ENCODE data around the gene COG5.
"Not testable (repeated sequence)": the region's sequence is repeated elsewhere in the genome, so short reads cannot be mapped to it uniquely, and the experiment has no call there.

Gene COG5

DNA sequence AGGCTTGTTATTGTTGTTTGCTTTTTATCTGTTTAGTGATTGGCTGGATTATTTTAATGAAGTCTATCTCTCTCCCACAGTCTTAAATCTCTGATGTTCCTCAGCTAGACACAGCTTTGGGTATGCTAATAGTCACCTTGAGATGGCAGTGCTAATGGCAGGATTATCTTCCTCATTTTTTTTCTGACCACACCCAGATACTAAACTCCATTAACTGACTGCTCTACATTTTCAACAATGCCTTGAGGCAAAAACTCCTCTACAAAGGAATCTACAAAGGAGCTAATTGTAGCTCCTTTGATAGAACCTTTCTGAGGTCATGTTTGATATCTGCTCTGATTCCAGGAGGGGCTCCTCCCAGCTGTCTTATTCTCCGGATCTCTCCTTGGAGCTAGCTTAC, 272.3 kb downstream of the COG5 start:
- no peak for FAIRE-seq
- no peak for DNase-seq (ENCODE audit: insufficient read length, low spot score)

DNA sequence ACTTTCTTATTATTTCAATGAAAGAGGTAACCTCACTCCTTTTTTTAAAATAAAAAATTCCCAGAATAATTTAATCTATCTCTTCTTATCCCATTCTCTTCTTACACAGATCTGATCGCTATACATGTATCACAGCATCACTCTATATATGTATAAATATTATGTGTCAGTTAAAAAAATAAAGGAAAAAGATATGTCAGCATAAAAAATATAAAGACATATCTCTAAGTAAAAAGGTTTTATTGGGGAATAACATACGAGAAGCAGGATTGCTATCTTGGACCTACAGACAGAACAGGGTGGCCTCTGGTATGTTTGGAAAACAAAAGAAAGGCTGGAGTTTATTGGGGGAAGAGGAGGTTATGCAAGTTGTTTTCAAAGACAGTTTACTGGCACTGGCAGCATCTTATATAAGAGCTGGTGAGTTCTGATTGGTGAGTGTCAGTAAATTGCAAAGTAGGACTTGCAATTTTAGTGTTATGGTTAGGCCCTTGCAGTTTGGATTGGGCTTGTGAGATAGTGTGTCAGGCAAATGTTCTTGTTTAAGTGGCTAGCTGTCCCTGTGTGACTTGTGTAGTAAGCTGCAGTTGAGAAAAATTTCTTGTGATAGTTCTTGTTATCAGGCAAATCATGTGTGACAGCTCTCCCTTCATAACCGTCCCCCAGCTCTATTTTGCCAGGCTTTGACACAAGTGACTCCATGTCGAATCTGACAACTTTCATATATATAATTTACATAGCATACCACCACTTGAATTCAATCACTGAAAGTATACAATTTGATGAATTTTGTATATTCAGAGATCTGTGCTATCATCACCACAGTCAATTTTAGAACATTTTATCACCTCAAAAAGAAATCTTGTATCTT, 276.7 kb downstream of the COG5 start:
- FAIRE-seq, result peak; percentile 4
- DNase-seq (ENCODE audit: insufficient read length, low spot score), result no peak

DNA sequence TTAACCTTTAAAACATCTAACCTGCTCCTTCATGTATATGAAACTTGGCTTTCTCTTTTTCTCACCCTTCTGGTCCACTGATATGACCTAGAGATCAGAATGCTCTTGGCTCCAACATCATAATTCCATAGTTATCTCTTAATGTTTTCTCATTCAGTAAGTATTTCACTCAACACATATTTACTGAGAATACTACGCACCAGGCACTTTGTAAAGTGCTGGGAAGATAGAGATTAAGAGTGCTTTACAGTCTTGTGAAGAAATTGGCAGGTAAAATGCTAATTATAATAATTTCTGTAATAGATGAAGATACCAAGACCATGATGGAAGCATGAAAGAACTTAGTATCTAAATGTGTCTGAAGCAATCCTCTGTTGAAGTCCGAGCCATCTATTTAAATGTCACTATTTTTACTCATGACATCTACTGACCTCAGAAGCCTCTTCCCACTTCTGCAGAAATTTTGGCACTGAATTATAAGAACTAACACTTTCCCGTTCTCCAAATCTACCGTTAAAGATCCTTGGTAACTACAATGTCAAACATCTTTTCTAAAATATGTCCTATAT, 278.7 kb downstream of the COG5 start:
- DNase-seq (ENCODE audit: insufficient read length, low spot score), result no peak
- FAIRE-seq, result no peak

DNA sequence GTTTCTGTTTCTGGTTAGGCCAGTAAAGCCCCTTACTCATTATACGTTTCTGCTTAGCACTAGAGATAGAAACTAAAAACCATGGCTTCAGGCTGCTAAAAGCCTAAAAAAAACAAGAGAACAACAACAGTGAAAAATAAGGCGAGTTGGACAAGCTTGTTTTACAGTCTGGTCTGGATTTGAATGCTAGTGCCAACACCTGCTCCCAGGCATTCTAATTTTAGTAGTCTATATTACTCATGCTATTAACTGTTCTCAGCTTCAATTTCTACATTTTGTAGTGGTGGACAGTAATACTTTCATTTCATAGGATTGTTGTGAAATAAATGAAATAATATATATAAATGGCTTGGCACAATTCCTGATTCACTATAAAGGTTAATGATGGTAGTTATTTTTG, 286.4 kb downstream of the COG5 start:
- FAIRE-seq (no peak), DNase-seq (ENCODE audit: insufficient read length, low spot score) (no peak)

DNA sequence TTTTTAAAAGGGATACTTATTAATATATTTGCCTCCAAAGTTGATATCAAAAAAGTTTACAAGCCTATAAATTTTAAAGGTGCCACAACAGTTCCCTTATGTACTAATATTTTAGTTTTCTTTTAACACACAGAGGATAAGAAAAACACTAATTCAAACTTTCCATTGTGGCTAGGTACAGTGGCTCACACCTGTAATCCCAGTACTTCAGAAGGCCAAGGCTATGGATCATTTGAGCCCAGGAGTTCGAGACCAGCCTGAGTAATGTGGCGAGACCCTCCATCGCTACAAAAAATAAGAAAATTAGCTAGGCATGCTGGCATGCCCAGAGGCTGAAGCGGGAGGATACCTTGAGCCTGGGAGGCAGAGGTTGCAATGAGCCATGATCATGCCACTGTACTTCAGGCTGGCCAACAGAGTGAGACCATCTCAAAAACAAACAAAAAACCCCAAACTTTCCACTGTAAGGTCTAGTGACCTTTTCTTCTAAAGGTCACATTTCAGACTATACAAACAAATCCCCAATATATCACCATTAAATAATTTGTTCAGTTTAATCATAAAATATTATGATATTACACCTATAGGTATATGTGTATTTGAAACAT, 287.4 kb downstream of the COG5 start:
- FAIRE-seq (no peak), DNase-seq (ENCODE audit: insufficient read length, low spot score) (no peak)

DNA sequence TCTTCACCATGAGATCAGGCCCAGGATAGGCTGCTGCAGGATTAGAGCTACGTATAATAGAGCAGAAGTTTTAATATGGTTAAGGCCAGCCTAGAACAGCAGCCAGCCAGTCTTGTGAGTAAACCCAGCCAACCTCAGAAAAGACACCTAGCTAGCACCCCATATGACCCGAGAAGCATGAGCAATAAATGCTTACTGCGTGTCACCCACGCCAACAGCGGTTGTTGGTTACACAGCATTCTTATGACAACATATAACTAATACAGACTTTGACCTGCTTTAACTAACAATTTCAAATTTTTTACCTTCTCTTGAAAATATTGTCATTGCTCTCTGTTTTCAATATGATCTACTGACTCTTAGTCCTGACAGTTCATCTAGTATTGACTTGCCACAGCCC, 289.2 kb downstream of the COG5 start:
- DNase-seq (ENCODE audit: insufficient read length, low spot score), result no peak

DNA sequence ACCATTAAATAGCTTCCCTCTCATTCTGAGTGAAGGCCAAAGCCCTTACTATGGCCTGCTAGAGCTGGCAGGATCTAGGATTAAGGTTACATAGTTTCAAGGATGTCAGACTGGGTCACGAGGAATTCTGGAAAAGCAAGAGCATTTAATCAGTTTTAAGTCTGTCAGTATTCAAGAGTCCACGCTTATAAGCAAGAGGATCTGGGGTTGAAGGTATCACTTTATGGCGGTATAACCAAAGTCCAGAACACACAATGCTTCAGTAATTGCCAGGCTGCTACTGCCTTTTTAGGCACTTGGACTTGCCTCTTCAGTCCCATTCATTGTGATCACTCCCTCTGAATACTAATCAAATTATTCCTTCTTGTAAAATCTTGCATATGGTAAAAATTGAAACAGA, 293.9 kb downstream of the COG5 start:
- DNase-seq (ENCODE audit: insufficient read length, low spot score) (no peak), FAIRE-seq (no peak)

More for the DNA sequence above, 289.2 kb downstream of the COG5 start:
- no peak for FAIRE-seq

DNA sequence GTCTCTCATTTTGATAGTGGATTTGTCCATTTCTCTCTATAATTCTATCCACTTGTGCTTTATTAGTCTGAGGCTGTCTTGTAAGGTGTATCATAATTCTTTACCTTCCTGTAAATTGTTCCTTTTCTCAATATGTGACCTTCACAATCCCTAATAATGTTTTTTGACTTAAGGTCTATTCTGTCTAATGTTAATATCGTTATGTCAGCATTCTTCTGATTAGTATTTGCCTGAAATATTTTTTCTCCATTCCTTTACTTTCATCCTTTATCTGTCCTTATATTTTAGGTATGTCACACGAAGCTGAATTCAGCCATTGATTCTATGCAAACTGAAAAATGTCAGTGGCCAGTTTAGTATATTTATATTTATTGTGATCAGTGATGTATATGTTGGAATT, 295.1 kb downstream of the COG5 start:
- DNase-seq (ENCODE audit: insufficient read length, low spot score) (no peak), FAIRE-seq (no peak)

DNA sequence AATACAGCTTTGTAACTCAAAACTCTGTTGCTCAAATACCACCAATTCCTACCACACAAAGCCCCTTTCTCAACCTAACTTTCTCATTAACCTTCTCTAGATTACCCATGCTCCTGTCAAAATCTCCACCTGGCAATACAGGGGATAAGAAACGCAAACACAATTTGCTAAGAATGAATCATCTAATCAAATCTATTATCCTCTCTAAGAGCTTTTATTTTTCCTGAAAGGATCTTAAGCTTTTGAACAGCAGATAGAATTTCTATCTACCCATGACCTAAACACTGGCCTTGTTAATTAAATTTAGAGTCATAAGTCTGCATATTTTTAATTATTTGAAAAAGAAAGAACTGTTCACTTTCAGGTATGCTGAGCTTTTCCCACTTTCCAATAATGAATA, 296.6 kb downstream of the COG5 start:
- FAIRE-seq (no peak), DNase-seq (ENCODE audit: insufficient read length, low spot score) (no peak)

DNA sequence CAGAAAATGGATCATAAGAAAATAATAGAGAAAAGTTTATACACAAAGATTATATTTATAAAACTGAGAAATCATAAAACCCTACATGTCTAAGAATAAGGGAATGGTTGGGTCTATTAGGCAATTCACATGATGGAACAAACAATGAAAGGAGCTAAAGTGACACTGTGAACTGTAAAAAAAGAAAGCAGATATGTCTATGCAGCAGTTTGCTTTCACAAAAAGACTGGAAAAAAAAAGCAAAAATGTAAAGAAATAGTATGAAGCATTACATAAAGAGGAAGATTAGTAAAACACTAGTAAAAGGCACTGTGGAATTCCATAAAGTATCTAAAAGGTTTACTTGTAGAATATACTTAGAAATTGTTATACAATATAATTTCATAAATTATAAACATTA, 299.0 kb downstream of the COG5 start:
- DNase-seq (ENCODE audit: insufficient read length, low spot score) (no peak), FAIRE-seq (no peak)

DNA sequence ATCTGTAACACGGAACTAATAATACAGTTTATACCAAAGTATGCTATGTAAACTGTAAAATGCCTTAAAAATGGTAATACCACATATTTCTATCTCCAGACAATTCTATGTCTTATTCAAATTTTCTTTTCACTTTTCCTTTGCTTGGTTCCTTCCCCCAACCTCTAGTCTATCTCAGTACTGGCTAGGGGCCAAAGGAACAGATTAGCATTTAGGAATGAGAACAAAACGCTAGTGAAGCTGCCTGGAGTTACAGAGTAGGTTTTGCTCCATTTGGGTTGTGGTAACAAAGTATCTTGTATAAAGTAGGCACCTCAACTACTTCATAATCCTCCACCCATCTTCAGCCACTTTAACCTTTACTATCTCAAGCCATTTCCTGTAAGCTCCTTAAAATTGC, 300.9 kb downstream of the COG5 start:
- FAIRE-seq, result no peak

DNA sequence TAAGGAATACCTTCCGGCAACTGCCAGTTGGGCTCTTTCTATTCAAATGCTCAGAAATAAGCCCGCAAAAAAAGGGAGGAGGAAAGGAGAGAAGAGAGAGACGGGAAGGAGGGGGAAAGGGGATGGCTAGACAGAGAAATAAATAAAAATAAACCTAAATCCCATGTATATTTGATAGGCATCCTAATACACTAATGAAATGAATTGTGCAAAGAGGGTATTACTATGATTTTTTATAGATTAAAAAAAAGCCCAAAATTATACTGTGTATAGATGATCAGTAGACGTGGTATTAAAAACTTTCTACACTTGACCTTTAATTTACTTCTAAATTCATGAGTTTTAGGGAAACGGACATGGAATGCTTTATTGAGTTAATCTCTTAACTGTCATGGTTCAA, 305.0 kb downstream of the COG5 start:
- FAIRE-seq, result no peak
- no peak for DNase-seq (ENCODE audit: insufficient read length, low spot score)

More for the DNA sequence above, 300.9 kb downstream of the COG5 start:
- DNase-seq (ENCODE audit: insufficient read length, low spot score), result no peak

DNA sequence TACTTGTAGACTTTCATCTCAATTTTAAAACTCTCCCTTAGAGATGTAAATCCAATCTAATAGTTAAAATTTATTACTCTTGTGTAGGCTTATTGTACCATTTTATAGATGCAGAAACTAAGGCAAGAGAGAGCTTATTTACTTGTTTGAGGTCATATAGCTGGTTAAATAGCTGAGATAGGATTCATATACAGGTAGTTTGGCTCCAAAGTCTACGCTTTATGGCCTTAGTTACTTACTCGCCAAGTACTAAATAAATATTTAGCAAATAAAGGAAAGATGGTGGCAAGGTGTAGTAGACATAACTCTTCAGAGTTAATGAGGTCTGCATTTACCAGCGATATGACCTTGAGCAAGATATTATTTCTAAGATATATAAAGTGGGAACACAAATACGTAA, 308.1 kb downstream of the COG5 start:
- FAIRE-seq (no peak), DNase-seq (ENCODE audit: insufficient read length, low spot score) (no peak)

DNA sequence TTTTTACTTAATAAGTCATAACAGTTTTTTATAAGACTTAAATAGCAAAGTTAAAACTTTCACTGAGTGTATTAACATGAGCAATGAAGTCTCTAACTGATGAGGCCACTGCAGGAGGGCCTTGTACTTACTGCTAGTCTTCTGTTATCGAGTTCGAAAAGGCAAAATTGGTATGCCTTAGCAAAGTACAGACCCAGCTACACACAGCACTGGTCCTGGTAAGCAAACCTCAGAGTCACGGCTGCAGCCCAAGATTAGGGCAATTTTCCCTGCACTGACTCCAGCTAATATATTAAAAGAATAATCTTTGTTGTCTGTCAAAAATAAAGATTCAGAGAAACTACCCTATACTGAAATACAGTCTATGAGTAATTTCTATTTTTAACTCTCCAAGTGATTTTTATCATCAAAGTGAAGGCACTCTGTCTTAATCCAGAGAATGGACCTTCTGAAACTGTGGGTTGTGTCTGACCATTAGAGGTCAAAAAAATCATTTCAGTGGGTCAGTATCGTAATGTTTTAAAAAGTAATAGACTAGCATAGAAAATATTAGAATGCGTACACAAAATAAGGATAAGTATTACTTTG, 309.2 kb downstream of the COG5 start:
- FAIRE-seq, result no peak
- DNase-seq (ENCODE audit: insufficient read length, low spot score), result no peak

DNA sequence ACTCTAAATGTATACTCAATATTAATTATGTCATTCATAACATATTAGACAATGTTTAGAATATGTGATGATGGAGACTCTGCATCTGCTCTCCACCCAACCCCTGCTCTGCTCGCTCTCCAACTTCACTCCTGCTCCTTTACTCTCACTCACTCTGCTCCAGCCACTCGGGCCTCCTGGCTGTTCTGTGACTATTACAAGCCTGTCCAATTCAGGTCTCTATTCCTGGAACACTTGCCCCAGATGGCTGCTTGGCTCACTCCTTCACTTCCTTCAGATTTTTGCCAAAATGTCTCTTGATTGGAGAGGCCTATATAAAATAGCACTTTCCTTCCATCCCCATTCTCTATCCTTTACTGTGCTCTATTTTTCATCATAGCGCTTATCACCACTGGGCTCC, 310.1 kb downstream of the COG5 start:
- FAIRE-seq (no peak), DNase-seq (ENCODE audit: insufficient read length, low spot score) (no peak)

DNA sequence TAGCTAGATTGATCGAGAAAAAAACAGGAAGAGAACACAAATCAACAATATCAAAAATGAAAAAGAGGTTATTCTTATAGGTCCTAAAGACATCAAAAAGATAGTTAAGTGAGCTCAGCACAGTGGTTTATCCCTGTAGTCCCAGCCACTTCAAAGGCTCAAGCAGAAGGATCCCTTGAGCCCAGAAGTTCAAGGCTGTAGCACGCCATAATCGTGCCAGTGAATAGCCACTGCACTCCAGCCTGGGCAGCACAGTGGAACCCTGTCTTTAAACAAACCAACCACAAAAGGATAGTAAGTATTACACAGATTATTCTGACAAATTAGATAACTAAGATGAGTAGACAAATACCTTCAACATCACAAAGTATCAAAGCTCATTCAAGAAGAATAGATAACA, 311.8 kb downstream of the COG5 start:
- no peak for DNase-seq (ENCODE audit: insufficient read length, low spot score)
- no peak for FAIRE-seq

DNA sequence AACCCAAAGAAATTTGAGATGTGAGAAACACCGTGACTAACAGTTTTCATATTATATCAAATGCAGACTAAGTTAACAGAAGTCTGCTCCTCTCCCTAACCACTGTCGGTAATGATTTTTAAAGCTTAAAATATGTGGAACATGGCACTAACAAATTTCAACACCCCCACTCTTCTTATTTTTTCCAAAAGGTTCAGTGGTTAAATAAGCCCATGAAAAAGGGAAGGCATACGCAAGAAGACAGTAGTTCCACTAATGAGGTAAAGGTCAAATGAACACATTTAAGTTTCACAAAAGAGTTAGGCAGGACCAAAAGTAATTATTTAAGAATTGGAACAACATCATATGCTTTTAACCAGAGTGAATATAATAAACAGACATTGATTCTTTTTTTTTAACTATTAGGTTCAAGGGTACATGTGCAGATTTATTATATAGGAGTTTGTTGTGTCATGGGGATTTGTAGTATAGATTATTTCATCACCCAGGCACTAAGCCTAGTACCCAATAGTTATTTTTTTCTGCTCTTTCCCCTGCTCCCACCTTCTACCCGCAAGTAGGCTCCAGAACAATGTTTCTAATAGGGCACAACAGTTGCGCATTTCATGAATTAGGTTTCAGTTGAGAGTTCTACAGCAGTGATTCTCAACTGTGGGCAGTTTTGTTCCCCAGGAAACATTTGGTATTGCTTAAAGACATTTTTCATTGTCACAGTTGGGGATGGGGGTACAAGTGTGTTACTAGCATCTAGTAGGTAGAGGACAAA, 315.0 kb downstream of the COG5 start:
- FAIRE-seq (no peak), DNase-seq (ENCODE audit: insufficient read length, low spot score) (no peak)

DNA sequence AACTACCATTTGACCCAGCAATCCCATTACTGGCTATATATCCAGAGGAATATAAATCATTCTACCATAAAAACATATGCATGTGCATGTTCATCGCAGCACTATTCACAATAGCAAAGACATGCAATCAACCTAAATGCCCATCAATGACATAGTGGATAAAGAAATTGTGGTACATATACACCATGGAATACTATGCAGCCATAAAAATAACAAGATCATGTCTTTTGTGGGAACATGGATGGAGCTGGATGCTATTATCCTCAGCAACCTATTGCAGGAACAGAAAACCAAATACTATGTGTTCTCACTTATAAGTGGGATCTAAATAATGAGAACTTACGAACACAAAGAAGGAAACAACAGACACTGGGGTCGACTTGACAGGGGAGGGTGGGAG, 316.9 kb downstream of the COG5 start:
- FAIRE-seq; DNase-seq (ENCODE audit: insufficient read length, low spot score): not testable (repeated sequence)

DNA sequence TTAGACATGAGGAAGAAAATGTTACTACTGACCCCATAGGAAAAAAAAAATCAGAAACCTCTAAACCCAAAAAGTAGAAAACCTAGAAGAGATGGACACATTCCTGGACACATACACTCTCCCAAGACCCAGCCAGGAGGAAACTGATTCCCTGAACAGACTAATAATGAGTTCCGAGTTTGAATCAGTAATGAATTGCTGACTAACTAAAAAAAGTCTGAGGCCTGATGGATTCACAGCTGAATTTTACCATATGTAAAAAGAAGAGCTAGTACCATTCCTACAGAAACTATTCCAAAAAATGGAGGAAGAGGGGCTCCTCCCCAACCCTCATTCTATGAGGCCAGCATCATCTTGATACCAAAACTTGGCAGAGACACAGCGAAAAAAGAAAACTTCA, 319.1 kb downstream of the COG5 start:
- no peak for DNase-seq (ENCODE audit: insufficient read length, low spot score)
- no peak for FAIRE-seq

DNA sequence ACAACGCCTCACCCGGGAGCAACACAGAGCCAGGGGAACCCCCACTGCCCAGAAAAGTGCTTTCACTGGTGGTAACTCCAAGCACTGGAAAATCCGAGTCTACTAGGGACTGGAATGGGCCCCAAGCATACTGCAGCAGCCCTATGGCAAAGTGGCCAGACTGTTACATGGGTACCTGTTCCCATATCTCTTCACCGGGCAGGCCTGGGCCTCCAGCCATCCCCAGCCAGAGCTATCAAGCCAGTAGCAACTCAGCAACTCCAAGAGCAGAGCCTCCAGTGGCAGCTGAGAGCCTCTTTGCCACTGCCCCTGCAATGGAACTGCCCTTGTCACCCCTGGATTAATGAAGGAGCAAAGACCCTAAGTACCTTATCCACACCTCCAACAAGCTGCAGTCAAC, 321.5 kb downstream of the COG5 start:
- DNase-seq (ENCODE audit: insufficient read length, low spot score) (no peak), FAIRE-seq (no peak)

DNA sequence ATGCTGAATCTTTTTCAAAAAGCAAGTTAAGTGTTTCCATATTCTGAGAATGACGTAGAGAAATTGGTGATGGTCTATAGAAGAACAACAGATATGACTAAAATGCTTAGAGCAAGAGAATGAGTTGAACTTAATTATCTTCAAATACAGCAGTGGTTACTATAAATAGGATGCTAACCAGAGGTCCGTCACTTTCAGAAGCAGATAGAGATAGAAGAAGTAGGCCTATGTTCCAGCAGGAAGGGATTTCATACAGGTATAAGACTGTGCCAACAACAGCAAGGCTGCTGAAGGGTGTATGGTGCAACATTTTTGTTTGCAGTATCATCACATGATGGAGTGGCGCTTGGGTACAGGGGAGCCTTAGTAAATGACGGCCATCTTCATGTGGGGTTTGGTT, 326.3 kb downstream of the COG5 start:
- DNase-seq (ENCODE audit: insufficient read length, low spot score), result no peak
- no peak for FAIRE-seq

All from GM19239 (cell line).